ENCODE results near the gene RAB27A.
"Not testable (repeated sequence)": the region's sequence is repeated elsewhere in the genome, so short reads cannot be mapped to it uniquely, and the experiment has no call there.

RAB27A gene

DNA sequence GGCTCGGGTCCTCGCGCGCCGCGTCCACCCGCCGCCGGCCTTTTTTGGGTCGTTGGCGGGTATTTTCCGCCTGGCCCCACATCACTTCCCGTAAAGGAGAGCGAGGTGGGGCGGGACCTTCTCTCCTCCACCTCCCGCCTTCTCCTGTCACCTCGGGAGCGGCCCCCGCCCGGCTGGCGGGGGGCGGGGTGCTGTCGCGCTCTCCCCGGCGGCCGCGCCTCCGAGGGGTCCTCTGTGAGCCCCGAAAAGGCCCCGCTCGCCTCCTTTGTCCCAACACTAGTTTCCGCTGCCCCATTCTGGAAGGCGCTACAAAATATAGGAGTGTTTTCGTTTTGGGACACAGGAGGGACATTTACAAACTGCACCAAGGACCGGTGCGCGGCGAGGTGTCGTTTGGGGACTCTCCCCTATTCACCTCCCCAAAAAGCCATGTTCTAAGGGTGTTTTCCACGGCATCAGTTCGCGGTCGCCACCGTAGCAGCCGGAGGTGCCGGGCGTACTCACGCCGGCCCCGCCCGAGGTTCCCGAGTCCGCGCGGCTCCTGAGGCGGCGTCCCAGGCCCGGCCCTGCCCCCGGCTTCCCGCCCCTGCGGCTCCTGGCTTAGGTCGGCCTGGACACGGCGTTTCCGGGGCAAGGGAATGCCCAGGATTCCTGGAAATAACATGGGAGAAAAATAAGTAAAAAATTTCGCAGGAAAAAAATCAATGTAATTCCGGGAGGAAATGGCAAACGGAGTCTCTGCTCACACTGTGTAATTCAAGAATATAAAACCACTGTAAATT, at the start of gene RAB27A:
RAB27A (minus strand) TSS at position 68 of the 782 bp plus-strand sequence. CDS start 54,879 bp downstream, outside the sequence.
- DNase-seq (ENCODE audit: extremely low spot score, insufficient read length, low read depth) (peak; percentile 49), FAIRE-seq (peak; percentile 60)

DNA sequence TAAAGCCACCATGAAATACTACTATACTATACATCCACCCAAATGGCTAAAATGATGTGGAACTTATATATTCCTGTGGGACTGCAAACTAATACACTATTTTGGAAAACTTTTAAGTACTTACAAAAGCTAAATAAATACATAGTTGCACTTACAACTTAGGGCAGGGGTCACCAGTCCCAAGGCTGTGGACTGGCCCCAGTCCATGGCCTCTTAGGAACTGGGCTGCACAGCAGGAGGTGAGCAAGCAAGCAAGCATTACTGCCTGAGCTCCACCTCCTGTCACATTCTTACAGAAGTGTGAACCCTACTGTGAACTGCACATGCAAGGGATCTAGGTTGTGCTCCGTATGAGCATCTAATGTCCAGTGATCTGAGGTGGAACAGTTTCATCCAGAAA, 47.5 kb upstream of the RAB27A start:
- no peak for FAIRE-seq

DNA sequence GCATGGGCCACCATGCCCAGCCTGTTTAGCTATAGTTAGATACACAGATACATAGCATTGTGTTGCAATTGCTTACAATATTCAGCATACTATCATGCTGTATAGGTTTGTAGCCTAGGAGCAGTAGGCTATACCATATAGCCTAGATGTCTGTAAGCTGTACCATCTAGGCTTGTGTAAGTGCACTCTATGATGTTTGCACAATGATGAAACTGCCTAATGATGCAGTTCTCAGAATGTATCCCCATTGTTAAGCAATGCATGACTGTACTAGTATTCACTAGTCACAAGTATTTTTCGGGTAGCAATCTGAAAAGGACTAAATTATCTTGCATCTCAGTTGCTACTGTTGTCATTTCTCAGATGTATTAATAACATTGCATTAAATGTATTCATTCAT, 45.4 kb upstream of the RAB27A start:
- no peak for DNase-seq (ENCODE audit: extremely low spot score, insufficient read length, low read depth)

More for the DNA sequence above, 47.5 kb upstream of the RAB27A start:
- DNase-seq (ENCODE audit: extremely low spot score, insufficient read length, low read depth): no peak

DNA sequence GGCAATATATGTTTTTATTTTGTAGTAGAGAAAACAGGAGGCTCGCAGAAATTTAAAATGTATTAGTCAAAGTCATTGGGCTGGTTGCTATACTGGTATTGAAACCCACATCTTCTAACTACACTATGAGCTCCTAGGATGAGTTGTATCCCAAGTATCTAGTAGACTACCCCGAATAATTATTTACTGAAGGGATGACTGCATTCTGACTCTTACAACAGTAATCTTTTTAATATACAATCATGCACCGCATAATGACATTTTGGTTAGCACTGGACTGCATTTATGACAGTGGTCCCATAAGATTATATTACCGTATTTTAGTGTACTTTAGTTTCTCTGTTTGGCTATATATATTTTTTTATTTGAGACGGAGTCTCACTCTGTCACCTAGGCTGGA, 44.8 kb upstream of the RAB27A start:
- DNase-seq (ENCODE audit: extremely low spot score, insufficient read length, low read depth): no peak
- no peak for FAIRE-seq

More for the DNA sequence above, 45.4 kb upstream of the RAB27A start:
- no peak for FAIRE-seq

DNA sequence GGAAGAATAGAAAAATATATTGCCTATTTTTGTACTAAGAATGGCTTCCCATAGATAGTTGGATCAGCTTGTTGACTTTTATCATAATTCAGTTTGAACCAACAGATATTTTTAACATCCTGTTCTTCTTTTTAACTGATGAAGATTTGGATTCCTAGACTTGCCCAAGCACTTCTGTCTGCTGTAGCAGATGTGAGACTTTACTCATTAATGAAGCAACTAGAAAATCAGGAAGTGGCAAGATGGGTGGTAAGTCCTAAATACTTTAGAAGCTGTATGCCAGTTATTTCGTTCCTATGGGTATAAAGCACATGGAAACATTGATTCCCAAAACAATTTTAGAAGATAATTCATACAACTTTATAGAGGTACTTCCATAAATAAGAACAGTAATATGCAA, 37.8 kb upstream of the RAB27A start:
- FAIRE-seq (no peak), DNase-seq (ENCODE audit: extremely low spot score, insufficient read length, low read depth) (no peak)

DNA sequence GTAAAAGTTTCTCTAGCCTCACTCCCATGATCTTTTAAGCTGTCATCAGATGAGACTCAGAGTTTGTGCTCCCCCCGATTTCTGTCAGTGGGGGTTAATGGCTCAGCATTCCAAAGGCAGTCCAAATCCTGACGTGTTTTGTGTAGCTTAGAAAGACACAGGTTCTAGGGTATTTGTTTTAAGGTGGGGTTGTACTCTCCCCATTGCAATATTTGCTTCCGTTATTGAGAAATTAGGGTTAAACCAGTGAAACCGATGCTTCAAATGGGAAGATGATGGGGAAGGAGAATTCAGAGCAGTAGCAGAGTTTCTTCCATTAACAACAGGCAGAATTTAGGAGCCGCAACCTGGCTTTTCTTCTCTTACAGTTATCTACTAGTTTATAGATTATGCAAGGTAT, 32.9 kb upstream of the RAB27A start:
- no peak for FAIRE-seq
- no peak for DNase-seq (ENCODE audit: extremely low spot score, insufficient read length, low read depth)

DNA sequence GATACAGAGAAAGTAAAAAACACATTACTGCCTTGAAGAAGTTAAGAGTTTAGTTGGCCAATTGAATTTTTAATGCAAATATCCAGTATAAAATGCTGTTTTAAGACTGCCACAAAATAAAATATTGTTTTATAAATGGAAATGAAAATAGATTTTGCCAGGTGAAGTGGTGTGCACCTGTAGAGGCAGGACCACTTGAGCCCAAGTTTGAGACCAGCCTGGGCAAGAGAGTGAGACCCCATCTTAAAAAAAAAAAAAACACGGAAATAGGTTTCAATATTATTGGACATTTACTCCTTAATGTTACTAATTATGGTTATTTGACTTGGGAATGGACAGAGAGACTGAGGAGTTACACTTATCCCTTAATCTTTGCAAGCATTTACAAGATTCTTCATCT, 31.4 kb upstream of the RAB27A start:
- DNase-seq (ENCODE audit: extremely low spot score, insufficient read length, low read depth) (no peak), FAIRE-seq (no peak)

DNA sequence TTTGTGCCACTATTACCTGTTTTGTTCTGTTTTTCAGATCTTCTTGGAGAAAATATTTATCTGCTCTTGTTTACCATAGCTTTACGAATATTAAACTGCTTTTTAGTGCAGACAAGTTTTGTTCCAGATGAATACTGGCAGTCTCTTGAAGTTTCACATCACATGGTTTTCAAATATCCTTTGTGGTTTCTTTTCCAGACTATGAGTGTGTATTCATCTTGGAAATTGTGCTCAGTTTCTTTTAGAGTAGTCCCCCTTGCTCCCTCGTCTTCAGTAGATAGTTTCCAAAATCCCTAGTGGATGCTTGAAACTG, 30.6 kb upstream of the RAB27A start:
- DNase-seq (ENCODE audit: extremely low spot score, insufficient read length, low read depth) (no peak), FAIRE-seq (no peak)

DNA sequence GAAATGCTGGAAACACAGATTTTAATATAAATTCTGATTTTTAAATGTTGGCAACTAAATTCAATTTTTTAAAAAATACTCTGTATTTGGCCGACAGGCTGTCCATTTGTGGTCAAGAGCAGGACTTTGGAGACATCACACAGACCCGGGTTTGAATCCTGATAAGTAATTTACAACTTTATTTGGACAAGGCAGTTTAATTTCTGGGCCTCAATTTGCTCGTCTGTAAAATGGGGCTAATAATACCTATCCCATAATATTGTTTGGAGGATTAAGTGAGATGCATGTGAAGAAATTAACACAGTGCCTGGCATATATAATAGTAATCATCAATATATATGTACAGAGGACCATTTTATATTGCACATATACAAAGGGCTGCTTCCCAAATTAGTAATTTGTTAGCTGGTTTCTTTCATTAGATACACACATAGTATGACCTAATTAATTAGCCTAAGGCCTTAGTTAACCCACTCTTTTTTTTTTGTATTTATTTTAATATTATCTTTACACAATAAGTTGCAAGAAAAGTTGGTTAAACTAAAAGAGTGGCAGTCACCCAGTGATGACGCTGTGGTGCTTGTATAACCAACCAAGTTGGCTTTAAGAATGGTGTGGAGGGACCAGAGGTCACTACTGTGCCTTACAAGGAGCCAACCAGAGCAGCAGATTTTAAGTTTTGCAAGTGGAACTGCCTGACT, 30.1 kb upstream of the RAB27A start:
- DNase-seq (ENCODE audit: extremely low spot score, insufficient read length, low read depth): peak; percentile 15
- FAIRE-seq: peak; percentile 26

DNA sequence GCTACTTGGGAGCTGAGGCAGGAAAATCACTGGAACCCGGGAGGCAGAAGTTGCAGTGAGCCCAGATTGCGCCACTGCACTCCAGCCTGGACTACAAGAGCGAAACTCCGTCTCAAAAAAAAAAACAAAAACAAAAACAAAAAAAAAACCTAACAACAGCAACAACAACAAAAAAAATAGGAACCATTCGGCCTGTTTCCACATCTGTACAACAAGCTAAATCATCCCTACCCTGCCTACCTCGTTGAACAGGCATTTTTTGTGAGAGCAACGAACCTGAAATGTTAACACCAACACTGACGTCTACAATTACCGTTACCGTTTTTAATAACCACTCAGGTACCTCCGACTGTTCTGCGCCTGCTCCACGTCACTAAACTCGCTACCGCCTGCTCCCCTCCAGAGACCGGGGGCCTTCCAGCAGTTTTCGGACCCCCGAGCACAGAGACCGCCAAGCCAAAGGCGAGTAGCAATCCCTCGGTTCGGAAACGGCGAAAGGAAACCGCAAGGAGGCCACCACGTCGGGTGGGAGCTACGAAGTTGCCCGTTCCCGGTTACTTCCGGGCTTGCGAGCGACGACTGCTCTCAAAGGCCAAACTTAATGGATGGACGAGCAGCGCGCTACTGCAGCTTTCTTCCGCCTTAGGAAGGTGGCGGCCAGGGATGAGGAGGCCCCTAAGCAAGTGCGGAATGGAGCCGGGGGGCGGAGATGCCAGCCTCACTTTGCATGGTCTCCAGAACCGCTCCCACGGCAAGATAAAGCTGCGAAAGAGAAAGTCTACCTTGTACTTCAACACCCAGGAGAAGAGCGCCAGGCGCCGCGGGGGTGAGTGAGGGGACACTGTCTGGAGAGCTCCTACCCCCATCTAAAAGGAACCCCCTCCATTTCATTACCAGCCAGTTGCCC, 29.2 kb upstream of the RAB27A start, which contains the start of the genes PIGB and PIGBOS1:
PIGB (plus strand) TSS at position 635 of the 907 bp plus-strand sequence; CDS start at position 664, 29 bp downstream.
PIGBOS1 (minus strand) TSS at position 536 of the 907 bp plus-strand sequence. CDS start 1,331 bp downstream, outside the sequence.
- DNase-seq (ENCODE audit: extremely low spot score, insufficient read length, low read depth) (peak; percentile 71), FAIRE-seq (peak; percentile 87)

DNA sequence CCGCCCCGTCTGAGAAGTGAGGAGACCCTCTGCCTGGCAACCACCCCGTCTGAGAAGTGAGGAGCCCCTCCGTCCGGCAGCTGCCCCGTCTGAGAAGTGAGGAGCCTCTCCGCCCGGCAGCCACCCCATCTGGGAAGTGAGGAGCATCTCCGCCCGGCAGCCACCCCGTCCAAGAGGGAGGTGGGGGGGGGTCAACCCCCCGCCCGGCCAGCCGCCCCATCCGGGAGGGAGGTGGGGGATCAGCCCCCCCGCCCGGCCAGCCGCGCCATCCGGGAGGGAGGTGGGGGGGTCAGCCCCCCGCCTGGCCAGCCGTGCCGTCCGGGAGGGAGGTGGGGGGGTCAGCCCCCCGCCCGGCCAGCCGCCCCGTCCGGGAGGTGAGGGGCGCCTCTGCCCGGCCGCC, 13.2 kb upstream of the RAB27A start:
- not testable (repeated sequence) for FAIRE-seq; DNase-seq (ENCODE audit: extremely low spot score, insufficient read length, low read depth)

DNA sequence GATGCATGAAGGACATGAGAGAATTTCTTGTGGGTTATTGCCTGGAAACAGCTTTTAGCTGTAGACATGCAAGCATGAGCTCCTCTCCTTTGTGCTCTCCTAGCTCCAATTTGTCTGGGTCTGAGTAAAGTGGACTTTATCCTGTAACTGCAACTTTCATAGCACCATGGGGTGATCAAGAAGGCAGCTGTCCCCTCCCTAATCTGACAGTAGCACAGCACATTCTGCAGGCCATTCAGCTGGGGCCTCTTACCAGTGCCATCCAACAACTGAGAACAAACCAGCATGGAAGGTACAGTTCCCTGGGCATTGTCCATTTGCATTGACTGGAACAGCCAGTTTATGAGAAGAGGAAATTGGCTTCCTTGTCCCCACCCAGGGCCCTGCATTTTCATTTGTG, 7.7 kb upstream of the RAB27A start:
- DNase-seq (ENCODE audit: extremely low spot score, insufficient read length, low read depth) (no peak), FAIRE-seq (no peak)

DNA sequence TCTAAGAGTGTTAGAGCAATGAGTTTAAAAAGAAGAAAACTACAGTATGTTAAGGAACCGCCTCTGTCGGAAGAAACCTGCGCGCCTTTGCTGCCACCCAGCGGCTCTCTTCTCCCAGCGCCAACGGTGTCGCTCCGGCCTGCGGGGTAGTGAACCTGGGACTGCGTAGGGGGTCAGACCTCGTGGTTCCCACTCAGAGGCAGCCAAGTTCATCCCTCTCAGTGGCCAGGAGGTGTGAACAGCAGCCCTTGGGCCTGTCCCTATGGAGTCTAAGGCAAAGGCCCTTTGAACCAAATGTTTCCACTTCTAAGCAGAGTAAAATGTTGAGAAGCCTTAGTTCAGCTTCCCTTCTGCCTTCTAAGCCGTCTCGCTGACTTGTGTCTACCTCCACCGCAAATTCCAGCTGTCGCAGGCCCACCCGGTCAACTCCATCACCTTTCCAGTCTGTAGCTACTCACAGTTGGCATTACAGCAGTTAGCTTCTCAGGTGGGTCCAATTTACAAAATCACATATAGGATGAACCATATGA, 980 bp upstream of the RAB27A start:
- FAIRE-seq (peak; percentile 85), DNase-seq (ENCODE audit: extremely low spot score, insufficient read length, low read depth) (peak; percentile 57)

DNA sequence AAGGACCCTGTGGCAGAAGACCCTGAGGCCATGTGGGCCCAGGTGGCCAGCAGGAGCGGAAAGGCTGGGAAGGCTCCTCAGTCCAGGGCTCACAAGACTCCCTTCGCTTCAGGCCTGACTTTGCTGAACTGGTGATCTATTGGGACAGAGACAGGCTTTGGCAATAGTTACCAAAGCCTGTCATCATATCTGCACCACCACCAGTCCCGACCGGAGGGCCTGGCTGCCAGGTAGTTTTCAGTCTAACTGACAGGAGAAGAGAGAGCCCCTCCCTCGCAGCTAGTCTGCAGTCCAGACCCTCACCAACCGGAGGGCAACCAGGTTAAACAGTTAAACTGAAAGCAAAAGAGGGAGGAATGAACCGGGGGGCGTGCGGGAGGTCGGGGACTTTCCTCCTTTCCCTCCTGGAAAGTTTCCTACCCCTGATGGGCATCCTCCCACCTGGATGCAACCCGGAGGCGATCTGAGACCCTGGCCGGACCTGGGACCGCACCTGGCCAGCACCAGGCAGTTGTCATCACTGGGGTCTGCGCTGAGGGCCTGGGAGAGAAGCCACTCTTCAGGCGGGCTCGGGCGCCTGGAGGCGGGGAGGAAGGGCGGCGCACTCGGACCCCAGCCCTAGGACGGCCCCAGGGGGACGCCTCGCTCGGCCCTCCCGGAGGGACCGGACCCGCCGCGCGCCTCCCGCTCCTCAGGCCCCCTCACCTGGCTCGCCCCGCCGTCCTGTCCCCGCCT, 435 bp downstream of the RAB27A start:
- DNase-seq (ENCODE audit: extremely low spot score, insufficient read length, low read depth) (no peak), FAIRE-seq (no peak)

DNA sequence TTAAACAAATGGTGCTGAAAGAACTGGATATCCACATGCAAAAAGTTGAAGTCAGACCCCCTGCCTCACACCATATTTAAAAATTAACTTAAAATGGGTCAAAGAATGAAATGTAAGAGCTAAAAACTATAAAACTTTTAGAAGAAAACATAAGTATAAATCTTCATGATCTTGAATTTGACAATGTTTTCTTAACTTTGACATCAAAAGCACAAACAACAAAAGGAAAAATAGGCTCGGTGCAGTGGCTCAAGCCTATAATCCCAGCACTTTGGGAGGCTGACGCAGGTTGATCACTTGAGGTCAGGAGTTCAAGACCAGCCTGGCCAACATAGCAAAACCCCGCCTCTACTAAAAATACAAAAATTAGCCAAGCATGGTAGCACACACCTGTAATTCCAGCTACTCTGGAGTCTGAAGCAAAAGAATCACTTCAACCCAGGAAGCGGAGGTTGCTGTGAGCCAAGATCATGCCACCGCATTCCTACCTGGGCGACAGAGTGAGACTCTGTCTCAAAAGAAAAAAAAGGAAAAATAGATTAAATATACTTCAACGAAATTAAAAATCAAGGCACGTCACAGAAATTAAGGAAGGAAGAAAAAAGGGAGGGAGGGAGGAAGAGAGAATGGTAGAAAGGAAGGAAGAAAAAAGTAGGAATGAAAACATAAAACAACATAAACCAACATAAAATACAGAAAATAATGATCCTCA, 1.5 kb downstream of the RAB27A start:
- FAIRE-seq (no peak), DNase-seq (ENCODE audit: extremely low spot score, insufficient read length, low read depth) (no peak)

DNA sequence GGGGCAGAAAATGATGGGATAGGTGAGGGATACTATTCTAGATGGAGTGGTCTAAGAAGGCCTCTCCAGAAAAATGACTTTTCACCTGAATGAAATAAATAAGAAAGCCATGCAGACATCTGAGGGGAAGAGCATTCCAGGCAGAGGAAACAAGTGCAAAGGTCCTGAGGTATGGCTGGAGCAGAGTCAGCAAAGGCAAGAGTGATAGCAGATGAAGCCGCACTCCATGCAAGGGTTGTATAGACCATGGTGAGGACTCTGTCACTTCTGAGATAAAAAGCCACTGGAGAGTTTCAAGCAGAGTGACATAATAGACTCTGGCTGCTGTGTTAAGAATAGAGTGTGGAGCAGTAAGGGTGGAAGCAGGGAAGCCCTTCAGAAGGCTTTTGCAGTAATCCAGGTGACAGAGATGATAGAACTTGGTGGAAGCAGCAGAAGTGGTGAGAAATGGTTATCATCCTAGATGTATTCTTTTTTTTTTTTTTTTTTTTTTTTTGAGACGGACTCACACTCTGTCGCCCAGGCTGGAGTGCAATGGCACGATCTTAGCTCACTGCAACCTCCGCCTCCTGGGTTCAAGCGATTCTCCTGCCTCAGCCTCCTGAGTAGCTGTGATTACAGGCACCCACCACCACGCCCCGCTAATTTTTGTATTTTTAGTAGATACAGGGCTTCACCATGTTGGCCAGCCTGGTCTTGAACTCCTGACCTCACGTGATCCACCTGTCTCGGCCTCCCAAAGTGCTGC, 3.0 kb downstream of the RAB27A start:
- DNase-seq (ENCODE audit: extremely low spot score, insufficient read length, low read depth); FAIRE-seq: not testable (repeated sequence)

DNA sequence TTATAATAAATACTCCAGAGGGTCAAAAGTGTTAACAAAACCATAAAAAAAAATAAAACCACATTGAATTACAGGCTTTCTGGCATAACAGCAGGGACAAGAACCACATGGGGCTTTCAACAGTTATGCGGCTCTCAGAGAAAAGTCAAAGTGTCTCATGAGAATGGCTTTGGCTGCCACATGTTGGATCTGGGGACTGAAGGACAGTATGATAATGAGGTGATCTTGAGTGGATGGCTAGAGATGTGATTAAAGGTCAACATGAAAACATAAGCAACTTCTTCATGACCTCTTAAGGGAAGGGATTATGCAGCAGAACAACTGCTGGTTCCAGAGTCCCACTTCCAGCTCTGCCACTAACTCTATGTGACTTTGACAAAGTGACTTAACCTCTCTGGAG, 5.2 kb downstream of the RAB27A start:
- FAIRE-seq (no peak), DNase-seq (ENCODE audit: extremely low spot score, insufficient read length, low read depth) (no peak)

All from GM18507 (cell line).